ENCODE data around the gene LRRC45.

LRRC45 gene

GRCh38 chr17:82000803-82001570 lies 22.1 kb upstream of the LRRC45 start:
- TF ChIP-seq TAF1 (IDR thresholded peaks at IDR 0.05; ENCODE audit: borderline replicate concordance, insufficient read depth, low read length): no peak
- no peak for TF ChIP-seq POLR2AphosphoS5 (IDR thresholded peaks at IDR 0.05; ENCODE audit: low read depth, low read length)
- TF ChIP-seq REST (IDR thresholded peaks at IDR 0.05; ENCODE audit: insufficient read depth in 1 of 2, low read depth in 2 of 2, low read length in 2 of 2): no peak
- TF ChIP-seq SIN3A (IDR thresholded peaks at IDR 0.05; ENCODE audit: borderline replicate concordance, insufficient read depth, low read length): no peak
- no peak for TF ChIP-seq FOXP2 (optimal IDR thresholded peaks at IDR 0.05; ENCODE audit: borderline replicate concordance, extremely low read depth, extremely low read length, insufficient read depth)

GRCh38 chr17:82001571-82002056 lies 21.5 kb upstream of the LRRC45 start:
- TF ChIP-seq SIN3A (IDR thresholded peaks at IDR 0.05; ENCODE audit: borderline replicate concordance, insufficient read depth, low read length): no peak
- no peak for TF ChIP-seq FOXP2 (optimal IDR thresholded peaks at IDR 0.05; ENCODE audit: borderline replicate concordance, extremely low read depth, extremely low read length, insufficient read depth)

- TF ChIP-seq TAF1 (IDR thresholded peaks at IDR 0.05; ENCODE audit: borderline replicate concordance, insufficient read depth, low read length) (no peak), SIN3A (IDR thresholded peaks at IDR 0.05; ENCODE audit: borderline replicate concordance, insufficient read depth, low read length) (no peak), POLR2AphosphoS5 (IDR thresholded peaks at IDR 0.05; ENCODE audit: low read depth, low read length) (no peak), REST (IDR thresholded peaks at IDR 0.05; ENCODE audit: insufficient read depth in 1 of 2, low read depth in 2 of 2, low read length in 2 of 2) (0 out of 4 replicates have a peak, but pooled peaks of 1 of the 2 experiments have one; percentile 40), FOXP2 (optimal IDR thresholded peaks at IDR 0.05; ENCODE audit: borderline replicate concordance, extremely low read depth, extremely low read length, insufficient read depth) (no peak)
These were observed 19.4 kb upstream of the LRRC45 start for GRCh38 chr17:82003411-82004381.

- TF ChIP-seq TAF1 (IDR thresholded peaks at IDR 0.05; ENCODE audit: borderline replicate concordance, insufficient read depth, low read length) (no peak), POLR2AphosphoS5 (IDR thresholded peaks at IDR 0.05; ENCODE audit: low read depth, low read length) (no peak), REST (IDR thresholded peaks at IDR 0.05; ENCODE audit: insufficient read depth in 1 of 2, low read depth in 2 of 2, low read length in 2 of 2) (no peak), SIN3A (IDR thresholded peaks at IDR 0.05; ENCODE audit: borderline replicate concordance, insufficient read depth, low read length) (no peak), FOXP2 (optimal IDR thresholded peaks at IDR 0.05; ENCODE audit: borderline replicate concordance, extremely low read depth, extremely low read length, insufficient read depth) (no peak)
These were observed 18.3 kb upstream of the LRRC45 start for GRCh38 chr17:82004517-82005455.
